Mesothelial cell of epicardium (in vitro differentiated cells): ENCODE results near the gene TMEM250. TPM values are rescaled to one million over a fixed set of nuclear protein-coding genes. Genes with fewer than 3 reads are reported as not detected.

Experiments used
- DNase-seq, 2 experiments: peaks; one replicate each; pipeline ENCODE4 v3.0.0; 2021; ENCODE audit warnings: low spot score in 2 of 2; ENCODE audit not compliant: unreplicated experiment in 2 of 2
- H3K27ac Mint-ChIP-seq: 2 replicates; pipeline ENCODE4 v1.8.0; 2021; ENCODE audit warnings: mixed read lengths
- H3K27me3 Mint-ChIP-seq: 2 replicates; pipeline ENCODE4 v1.8.0; 2021; ENCODE audit warnings: low read depth, mixed read lengths
- H3K36me3 Mint-ChIP-seq: 2 replicates; pipeline ENCODE4 v1.8.0; 2021; ENCODE audit warnings: mixed read lengths
- H3K4me1 Mint-ChIP-seq: 2 replicates; pipeline ENCODE4 v1.8.0; 2021; ENCODE audit warnings: mixed read lengths
- H3K4me3 Mint-ChIP-seq: 2 replicates; pipeline ENCODE4 v1.8.0; 2021; ENCODE audit warnings: mild to moderate bottlenecking, moderate library complexity, mixed read lengths
- H3K9me3 Mint-ChIP-seq: 2 replicates; pipeline ENCODE4 v1.8.0; 2021; ENCODE audit warnings: mixed read lengths
- total RNA-seq: library from RNA; stranded (reverse); gene quantifications from 3 replicates; pipeline ENCODE4 v1.2.1, GENCODE V29; 2021
- TF ChIP-seq, protein P1 (sequence below): fragments of 200-600 bp; sonication (generic); IDR thresholded peaks from one replicate; pipeline ENCODE4 v1.5.0; 2021; ENCODE audit warnings: antibody characterized with exemption; ENCODE audit not compliant: unreplicated experiment

TMEM250 gene
- total RNA-seq, 1 donor from 2014 or later: 35.3 TPM

DNA sequence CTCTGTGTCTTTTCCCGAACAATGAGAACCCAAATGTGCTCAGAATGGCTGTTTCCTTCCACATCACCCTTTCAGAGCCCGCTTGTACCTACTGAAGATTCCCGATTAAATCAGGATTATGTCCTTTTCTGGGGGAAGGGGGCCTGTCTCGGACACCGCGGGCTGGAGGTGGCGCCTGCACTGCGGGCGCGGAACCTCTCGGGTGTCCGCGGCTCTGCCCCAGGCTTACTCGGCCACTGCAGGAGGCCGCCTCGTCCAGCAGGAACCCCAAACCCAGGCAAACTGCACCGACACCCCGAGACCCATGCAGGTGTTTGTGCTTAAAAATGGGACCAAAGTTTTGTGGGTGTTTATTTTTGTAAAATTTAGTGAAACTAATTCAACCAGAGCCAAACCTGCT lies 8.6 kb upstream of the TMEM250 start:
- Mint-ChIP-seq H3K4me3 (no peak overlapping the region), H3K9me3 (no peaks in the 10 kb centered on the region), H3K4me1 (peaks cover 4% of the 10 kb centered on the region), H3K27me3 (peaks cover 56% of the 10 kb centered on the region), H3K27ac (no peak overlapping the region), H3K36me3 (no peaks in the 10 kb centered on the region)
- DNase-seq: no peak
- TF ChIP-seq, protein P1, sequence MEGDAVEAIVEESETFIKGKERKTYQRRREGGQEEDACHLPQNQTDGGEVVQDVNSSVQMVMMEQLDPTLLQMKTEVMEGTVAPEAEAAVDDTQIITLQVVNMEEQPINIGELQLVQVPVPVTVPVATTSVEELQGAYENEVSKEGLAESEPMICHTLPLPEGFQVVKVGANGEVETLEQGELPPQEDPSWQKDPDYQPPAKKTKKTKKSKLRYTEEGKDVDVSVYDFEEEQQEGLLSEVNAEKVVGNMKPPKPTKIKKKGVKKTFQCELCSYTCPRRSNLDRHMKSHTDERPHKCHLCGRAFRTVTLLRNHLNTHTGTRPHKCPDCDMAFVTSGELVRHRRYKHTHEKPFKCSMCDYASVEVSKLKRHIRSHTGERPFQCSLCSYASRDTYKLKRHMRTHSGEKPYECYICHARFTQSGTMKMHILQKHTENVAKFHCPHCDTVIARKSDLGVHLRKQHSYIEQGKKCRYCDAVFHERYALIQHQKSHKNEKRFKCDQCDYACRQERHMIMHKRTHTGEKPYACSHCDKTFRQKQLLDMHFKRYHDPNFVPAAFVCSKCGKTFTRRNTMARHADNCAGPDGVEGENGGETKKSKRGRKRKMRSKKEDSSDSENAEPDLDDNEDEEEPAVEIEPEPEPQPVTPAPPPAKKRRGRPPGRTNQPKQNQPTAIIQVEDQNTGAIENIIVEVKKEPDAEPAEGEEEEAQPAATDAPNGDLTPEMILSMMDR: no peak

DNA sequence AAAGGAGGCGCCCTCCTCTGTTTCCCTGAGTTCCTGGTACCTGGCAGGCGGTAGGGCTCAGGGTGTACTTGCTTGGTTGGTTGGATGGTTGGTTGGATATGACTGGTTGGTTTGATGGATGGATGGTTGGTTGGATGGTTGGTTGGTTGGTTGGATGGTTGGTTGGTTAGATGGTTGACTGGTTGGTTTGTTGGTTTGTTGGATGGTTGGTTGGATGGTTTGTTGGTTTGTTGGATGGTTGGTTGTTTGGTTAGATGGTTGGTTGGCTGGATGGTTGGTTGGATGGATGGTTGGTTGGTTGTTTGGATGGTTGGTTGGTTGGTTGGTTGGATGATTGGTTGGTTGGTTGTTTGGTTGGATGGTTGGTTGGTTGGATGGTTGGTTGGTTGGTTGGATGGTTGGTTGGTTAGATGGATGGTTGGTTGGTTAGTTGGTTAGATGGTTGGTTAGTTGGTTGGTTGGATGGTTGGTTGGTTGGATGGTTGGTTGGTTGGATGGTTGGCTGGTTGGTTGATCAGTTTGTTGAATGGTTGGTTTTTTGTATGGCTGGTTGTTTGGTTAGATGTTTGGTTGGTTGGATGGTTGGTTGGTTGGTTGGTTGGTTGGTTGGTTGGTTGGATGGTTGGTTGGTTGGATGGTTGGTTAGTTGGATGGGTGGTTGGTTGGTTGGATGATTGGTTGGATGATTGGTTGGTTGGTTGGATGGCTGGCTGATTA lies 6.5 kb upstream of the TMEM250 start:
- H3K36me3 Mint-ChIP-seq: no peaks in the 10 kb centered on the region
- TF ChIP-seq, protein P1: no peak
- no peaks in the 10 kb centered on the region for H3K4me1 Mint-ChIP-seq
- no peak overlapping the region for H3K4me3 Mint-ChIP-seq
- no peak for DNase-seq
- no peak overlapping the region for H3K27ac Mint-ChIP-seq
- peaks cover 42% of the 10 kb centered on the region for H3K27me3 Mint-ChIP-seq
- H3K9me3 Mint-ChIP-seq: no peaks in the 10 kb centered on the region

DNA sequence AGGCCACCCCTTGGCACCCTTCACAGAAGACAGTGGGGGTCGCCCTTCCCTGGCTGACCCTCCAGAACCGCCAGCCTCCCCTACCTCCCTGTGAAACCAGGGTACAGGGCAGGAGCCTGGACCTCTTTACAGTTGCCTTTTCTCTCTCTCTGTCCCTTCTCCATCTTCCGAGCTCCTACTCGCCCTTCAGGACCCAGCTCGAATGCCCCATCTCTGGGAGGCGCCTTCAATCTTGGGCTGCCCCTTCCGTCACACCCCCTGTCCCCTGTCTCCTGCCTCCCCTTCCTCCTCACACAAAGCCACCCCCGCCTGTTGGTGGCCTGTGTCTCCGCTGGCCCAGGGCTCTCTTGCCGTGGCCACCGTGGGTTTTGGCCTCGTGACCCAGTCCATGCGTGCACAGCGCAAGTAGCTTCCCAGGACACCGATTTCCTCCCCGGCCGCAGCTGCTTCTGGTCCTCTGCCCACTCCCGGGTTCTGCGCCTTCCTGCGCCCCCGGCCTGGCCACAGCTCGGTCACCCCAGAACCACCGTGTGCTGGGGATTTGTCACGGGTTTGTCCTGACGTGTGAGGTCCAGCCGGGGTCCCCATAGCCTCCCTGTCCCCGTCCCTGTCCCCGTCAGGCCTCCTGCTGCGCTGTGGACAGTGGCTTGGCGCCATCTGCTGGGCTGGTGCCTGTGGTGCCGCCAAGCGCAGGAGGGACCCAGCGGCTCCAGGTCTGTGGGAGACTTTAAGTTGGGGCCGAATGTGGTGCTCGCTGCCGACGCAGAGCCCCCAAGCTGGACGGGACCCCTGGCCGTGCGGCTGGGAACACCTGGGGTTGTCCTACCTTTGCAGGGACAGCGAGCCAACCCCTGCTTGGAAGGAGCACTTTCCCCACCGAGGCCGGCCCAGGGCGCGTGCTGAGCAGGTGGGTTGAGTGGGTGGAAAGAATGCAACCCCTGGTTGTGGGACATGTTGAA lies 4.0 kb upstream of the TMEM250 start:
- Mint-ChIP-seq H3K4me3 (no peak overlapping the region), H3K27ac (no peak overlapping the region), H3K36me3 (no peaks in the 10 kb centered on the region), H3K27me3 (peaks cover 27% of the 10 kb centered on the region), H3K4me1 (no peaks in the 10 kb centered on the region), H3K9me3 (no peaks in the 10 kb centered on the region)
- TF ChIP-seq, protein P1: peak; percentile 87
- DNase-seq: peak; percentile 66 to 84

DNA sequence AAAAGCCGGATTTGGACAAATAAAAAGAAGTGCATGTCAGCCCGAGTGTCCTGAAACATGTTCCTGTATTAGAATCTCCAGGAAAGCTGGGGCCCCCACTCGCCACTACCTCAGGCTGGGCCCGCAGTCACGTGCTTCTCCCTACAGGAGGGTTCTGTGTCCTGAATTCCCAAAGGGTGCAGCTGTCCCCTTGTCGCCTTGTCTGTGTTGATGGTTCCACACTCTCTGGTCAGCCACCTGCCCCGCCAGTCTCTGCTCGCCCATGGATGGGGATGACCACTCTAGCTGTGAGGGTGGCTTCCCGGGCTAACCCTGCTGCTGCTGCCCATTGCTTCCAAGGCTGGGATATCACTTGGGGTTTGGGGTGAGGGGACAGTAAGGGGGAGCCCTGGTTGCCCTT lies 3.1 kb upstream of the TMEM250 start:
- no peak overlapping the region for H3K4me3 Mint-ChIP-seq
- DNase-seq: no peak
- TF ChIP-seq, protein P1: no peak

DNA sequence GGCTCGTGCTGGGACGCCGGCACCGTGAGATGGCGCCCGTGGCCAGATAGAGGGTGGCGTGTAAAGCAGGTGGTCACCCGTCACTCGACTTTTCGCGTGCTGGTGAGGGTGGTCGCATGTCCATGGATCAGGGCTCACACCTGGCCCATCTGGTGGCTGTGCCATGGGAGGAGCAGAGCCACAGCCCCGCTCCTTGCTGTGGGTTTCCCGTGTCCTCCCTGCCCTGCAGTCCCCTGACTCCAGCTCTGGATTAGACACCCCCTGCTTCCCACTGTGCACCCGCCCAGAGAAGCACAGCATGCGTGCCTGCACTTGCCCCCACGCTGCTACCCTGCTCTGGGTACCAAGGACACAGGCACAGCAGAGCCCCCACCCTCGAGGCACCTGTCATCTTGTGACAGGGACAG lies 1.8 kb upstream of the TMEM250 start:
- Mint-ChIP-seq H3K4me3 (peak overlapping the region; percentile 10), H3K27me3 (peaks cover 19% of the 10 kb centered on the region), H3K4me1 (no peaks in the 10 kb centered on the region), H3K27ac (no peak overlapping the region), H3K36me3 (no peaks in the 10 kb centered on the region), H3K9me3 (no peaks in the 10 kb centered on the region)
- no peak for DNase-seq
- TF ChIP-seq, protein P1: no peak

More for the DNA sequence above, 3.1 kb upstream of the TMEM250 start:
- Mint-ChIP-seq H3K27ac (no peak overlapping the region), H3K9me3 (no peaks in the 10 kb centered on the region), H3K4me1 (no peaks in the 10 kb centered on the region), H3K36me3 (no peaks in the 10 kb centered on the region), H3K27me3 (peaks cover 24% of the 10 kb centered on the region)
